ENCODE results near the gene PGK1.
"Not testable (repeated sequence)": the region's sequence is repeated elsewhere in the genome, so short reads cannot be mapped to it uniquely, and the experiment has no call there.

PGK1 gene

DNA sequence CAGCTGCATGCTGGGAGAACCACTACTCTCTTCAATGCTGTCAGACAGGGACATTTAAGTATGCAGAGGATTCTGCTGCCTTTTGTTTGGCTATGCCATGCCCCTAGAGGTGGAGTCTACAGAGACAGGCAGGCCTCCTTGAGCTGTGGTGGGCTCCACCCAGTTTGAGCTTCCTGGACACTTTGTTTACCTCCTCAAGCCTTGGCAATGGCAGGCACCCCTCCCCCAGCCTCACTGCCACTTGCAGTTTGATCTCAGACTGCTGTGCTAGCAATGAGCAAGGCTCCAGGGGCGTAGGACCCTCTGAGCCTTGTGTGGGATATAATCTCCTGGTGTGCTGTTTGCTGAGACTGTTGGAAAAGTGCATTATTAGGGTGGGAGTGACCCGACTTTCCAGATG is 53.3 kb downstream of the PGK1 start:
- not testable (repeated sequence) for H2AFZ ChIP-seq (ENCODE audit: low read depth, low read length); H3K36me3 ChIP-seq (replicated peaks; ENCODE audit: low read depth, low read length); H4K20me1 ChIP-seq (ENCODE audit: insufficient read depth, low read length); H3K27me3 ChIP-seq (ENCODE audit: low read depth, low read length); H3K4me2 ChIP-seq (ENCODE audit: low read length); H3K9ac ChIP-seq (ENCODE audit: low read length); H3K4me1 ChIP-seq (ENCODE audit: low read length); H3K4me3 ChIP-seq (ENCODE audit: low read length); H3K9me3 ChIP-seq (ENCODE audit: insufficient read depth, low read length); H3K79me2 ChIP-seq (ENCODE audit: low read length); H3K27ac ChIP-seq (ENCODE audit: low read length)

DNA sequence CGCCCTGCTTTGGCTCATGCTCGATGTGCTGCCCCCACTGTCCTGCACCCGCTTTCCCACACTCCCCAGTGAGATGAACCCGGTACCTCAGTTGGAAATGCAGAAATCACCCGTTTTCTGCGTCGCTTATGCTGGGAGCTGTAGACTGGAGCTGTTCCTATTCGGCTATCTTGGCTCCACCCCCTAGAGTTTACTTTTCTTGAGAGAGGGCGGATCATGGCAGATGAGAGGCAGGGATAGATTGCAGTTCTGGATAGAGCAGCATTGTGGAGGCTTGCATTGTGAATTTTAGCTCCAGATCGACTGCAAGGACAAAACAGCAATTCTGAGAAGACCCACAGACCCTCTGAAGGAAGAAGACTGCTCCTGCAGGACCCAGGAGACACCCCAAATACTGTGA is 53.8 kb downstream of the PGK1 start:
- H2AFZ ChIP-seq (ENCODE audit: low read depth, low read length); H3K79me2 ChIP-seq (ENCODE audit: low read length); H3K27ac ChIP-seq (ENCODE audit: low read length); H4K20me1 ChIP-seq (ENCODE audit: insufficient read depth, low read length); H3K9ac ChIP-seq (ENCODE audit: low read length); H3K9me3 ChIP-seq (ENCODE audit: insufficient read depth, low read length); H3K4me3 ChIP-seq (ENCODE audit: low read length); H3K4me1 ChIP-seq (ENCODE audit: low read length); H3K36me3 ChIP-seq (replicated peaks; ENCODE audit: low read depth, low read length); H3K27me3 ChIP-seq (ENCODE audit: low read depth, low read length); H3K4me2 ChIP-seq (ENCODE audit: low read length): not testable (repeated sequence)

DNA sequence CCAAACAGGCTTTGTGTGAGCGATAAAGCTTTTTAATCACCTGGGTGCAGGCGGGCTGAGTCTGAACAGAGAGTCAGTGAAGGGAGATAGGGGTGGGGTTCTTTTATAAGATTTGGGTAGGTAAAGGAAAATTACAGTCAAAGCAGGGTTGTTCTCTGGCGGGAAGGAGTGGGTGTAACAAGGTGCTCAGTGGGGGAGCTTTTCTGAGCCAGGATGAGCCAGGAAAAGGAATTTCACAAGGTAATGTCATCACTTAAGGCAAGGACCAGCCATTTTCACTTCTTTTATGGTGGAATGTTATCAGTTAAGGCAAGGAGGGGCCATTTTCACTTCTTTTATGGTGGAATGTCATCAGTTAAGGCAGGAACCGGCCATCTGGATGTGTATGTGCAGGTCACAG is 56.7 kb downstream of the PGK1 start:
- not testable (repeated sequence) for H3K27ac ChIP-seq (ENCODE audit: low read length); H3K4me1 ChIP-seq (ENCODE audit: low read length); H2AFZ ChIP-seq (ENCODE audit: low read depth, low read length); H3K9me3 ChIP-seq (ENCODE audit: insufficient read depth, low read length); H3K4me3 ChIP-seq (ENCODE audit: low read length); H3K79me2 ChIP-seq (ENCODE audit: low read length); H3K27me3 ChIP-seq (ENCODE audit: low read depth, low read length); H3K4me2 ChIP-seq (ENCODE audit: low read length); H3K9ac ChIP-seq (ENCODE audit: low read length); H3K36me3 ChIP-seq (replicated peaks; ENCODE audit: low read depth, low read length); H4K20me1 ChIP-seq (ENCODE audit: insufficient read depth, low read length)

DNA sequence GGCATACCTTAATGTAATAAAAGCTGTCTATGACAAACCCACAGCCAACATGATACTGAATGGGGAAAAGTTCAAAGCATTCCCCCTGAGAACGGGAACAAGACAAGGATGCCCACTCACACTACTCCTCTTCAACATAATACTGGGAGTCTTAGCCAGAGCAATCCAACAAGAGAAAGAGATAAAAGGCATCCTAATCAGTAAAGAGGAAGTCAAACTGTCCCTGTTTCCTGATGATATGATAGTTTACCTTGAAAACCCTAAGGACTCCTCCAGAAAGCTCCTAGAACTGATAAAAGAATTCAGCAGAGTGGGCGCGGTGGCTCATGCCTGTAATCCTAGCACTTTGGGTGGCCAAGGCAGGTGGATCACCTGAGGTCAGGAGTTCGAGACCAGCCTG is 59.1 kb downstream of the PGK1 start:
- not testable (repeated sequence) for H4K20me1 ChIP-seq (ENCODE audit: insufficient read depth, low read length); H3K27me3 ChIP-seq (ENCODE audit: low read depth, low read length); H3K4me1 ChIP-seq (ENCODE audit: low read length); H3K9me3 ChIP-seq (ENCODE audit: insufficient read depth, low read length); H3K4me3 ChIP-seq (ENCODE audit: low read length); H3K36me3 ChIP-seq (replicated peaks; ENCODE audit: low read depth, low read length); H2AFZ ChIP-seq (ENCODE audit: low read depth, low read length); H3K79me2 ChIP-seq (ENCODE audit: low read length); H3K9ac ChIP-seq (ENCODE audit: low read length); H3K4me2 ChIP-seq (ENCODE audit: low read length); H3K27ac ChIP-seq (ENCODE audit: low read length)

DNA sequence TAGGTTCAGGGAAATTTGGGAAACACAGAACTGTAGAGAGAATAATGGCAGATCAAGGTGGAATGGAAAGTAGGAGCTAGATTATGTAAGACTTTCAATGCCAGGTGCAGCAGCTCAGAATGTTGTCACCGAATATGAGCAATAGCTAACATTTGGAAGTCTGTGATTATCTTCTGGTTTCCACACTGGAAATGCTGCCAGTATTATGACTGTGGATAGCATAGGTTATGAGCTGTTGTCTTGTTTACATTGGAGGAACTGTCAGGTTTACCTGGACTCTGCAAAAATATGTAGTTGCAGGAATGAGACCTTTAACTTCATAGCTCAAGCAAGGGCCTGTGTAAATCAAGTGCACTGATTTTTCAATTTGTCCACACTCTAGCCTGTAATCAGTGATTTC is 61.4 kb downstream of the PGK1 start:
- no peak for TF ChIP-seq EZH2phosphoT487 (IDR thresholded peaks at IDR 0.05; ENCODE audit: low read depth)
- TF ChIP-seq, protein P1, sequence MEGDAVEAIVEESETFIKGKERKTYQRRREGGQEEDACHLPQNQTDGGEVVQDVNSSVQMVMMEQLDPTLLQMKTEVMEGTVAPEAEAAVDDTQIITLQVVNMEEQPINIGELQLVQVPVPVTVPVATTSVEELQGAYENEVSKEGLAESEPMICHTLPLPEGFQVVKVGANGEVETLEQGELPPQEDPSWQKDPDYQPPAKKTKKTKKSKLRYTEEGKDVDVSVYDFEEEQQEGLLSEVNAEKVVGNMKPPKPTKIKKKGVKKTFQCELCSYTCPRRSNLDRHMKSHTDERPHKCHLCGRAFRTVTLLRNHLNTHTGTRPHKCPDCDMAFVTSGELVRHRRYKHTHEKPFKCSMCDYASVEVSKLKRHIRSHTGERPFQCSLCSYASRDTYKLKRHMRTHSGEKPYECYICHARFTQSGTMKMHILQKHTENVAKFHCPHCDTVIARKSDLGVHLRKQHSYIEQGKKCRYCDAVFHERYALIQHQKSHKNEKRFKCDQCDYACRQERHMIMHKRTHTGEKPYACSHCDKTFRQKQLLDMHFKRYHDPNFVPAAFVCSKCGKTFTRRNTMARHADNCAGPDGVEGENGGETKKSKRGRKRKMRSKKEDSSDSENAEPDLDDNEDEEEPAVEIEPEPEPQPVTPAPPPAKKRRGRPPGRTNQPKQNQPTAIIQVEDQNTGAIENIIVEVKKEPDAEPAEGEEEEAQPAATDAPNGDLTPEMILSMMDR (IDR thresholded peaks at IDR 0.05; ENCODE audit: low read depth, low read length) = no peak
- no peaks in the 10 kb centered on the region for H3K9me3 ChIP-seq (ENCODE audit: insufficient read depth, low read length)
- H4K20me1 ChIP-seq (ENCODE audit: insufficient read depth, low read length) = no peaks in the 10 kb centered on the region
- H3K9ac ChIP-seq (ENCODE audit: low read length) = no peak overlapping the region
- no peak overlapping the region for H2AFZ ChIP-seq (ENCODE audit: low read depth, low read length)
- no peaks in the 10 kb centered on the region for H3K4me1 ChIP-seq (ENCODE audit: low read length)
- no peak overlapping the region for H3K27ac ChIP-seq (ENCODE audit: low read length)
- no peak overlapping the region for H3K4me3 ChIP-seq (ENCODE audit: low read length)
- no peaks in the 10 kb centered on the region for H3K79me2 ChIP-seq (ENCODE audit: low read length)
- H3K36me3 ChIP-seq (replicated peaks; ENCODE audit: low read depth, low read length) = no peaks in the 10 kb centered on the region
- H3K4me2 ChIP-seq (ENCODE audit: low read length) = no peak overlapping the region
- H3K27me3 ChIP-seq (ENCODE audit: low read depth, low read length) = no peaks in the 10 kb centered on the region

DNA sequence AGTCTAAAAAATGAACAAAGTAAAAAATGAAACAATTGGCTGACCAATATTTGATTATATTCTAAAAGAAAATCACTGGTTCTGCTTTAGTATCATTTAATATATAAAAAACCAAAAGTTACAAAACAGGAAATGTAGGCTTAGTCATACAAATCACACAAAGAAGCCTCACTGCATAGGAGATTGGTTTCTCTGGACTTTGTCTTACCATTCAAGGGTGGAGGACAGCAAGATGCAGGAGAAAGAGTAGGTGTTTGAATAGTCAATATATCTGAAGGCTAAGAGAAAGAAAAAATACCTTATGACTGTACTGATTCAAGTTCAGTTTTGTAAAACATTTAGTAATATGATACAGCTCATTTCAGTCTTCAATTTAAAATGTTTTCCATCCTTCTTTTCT is 64.0 kb downstream of the PGK1 start:
- Histone ChIP-seq H3K4me1 (ENCODE audit: low read length) (no peaks in the 10 kb centered on the region), H3K79me2 (ENCODE audit: low read length) (no peaks in the 10 kb centered on the region), H2AFZ (ENCODE audit: low read depth, low read length) (no peak overlapping the region), H3K9me3 (ENCODE audit: insufficient read depth, low read length) (no peaks in the 10 kb centered on the region), H3K27ac (ENCODE audit: low read length) (no peak overlapping the region), H3K36me3 (replicated peaks; ENCODE audit: low read depth, low read length) (no peaks in the 10 kb centered on the region), H3K4me3 (ENCODE audit: low read length) (no peak overlapping the region), H3K27me3 (ENCODE audit: low read depth, low read length) (no peaks in the 10 kb centered on the region), H3K4me2 (ENCODE audit: low read length) (no peak overlapping the region), H4K20me1 (ENCODE audit: insufficient read depth, low read length) (no peaks in the 10 kb centered on the region), H3K9ac (ENCODE audit: low read length) (no peak overlapping the region)
- no peak for TF ChIP-seq EZH2phosphoT487 (IDR thresholded peaks at IDR 0.05; ENCODE audit: low read depth)
- TF ChIP-seq, protein P1 (IDR thresholded peaks at IDR 0.05; ENCODE audit: low read depth, low read length) = no peak

Data from OCI-LY3 (cell line).